ENCODE data around the gene MEIS3.
"Not testable (repeated sequence)": the region's sequence is repeated elsewhere in the genome, so short reads cannot be mapped to it uniquely, and the experiment has no call there.

- not testable (repeated sequence) for TF ChIP-seq EZH2 (IDR thresholded peaks at IDR 0.05; ENCODE audit: insufficient read depth, poor library complexity, severe bottlenecking); EZH2phosphoT487 (IDR thresholded peaks at IDR 0.05; ENCODE audit: insufficient read depth, low read depth)
Observed at GRCh38 chr19:47384533-47384932, 34.8 kb downstream of the MEIS3 start.
